HEK293 (cell line): ENCODE results near the gene NXPH4.

ENCODE experiments used
- ATF2 ChIP-seq: fragments of 450-650 bp; formaldehyde crosslinking; IDR thresholded peaks from 2 replicates; pipeline ENCODE4 v1.5.1; 2016; ENCODE audit warnings: missing biosample characterization, missing genetic modification characterization, low read depth
- ELK4 ChIP-seq: IDR thresholded peaks from 2 replicates; pipeline ENCODE4 v1.6.1; 2011; ENCODE audit warnings: mild to moderate bottlenecking, low read depth, low read length, borderline replicate concordance
- PRDM4 ChIP-seq: fragments of 450-650 bp; formaldehyde crosslinking; IDR thresholded peaks from 2 replicates; pipeline ENCODE4 v1.5.1; 2017; ENCODE audit warnings: missing biosample characterization, missing genetic modification characterization
- PRDM6 ChIP-seq: fragments of 450-650 bp; formaldehyde crosslinking; IDR thresholded peaks from 2 replicates; pipeline ENCODE4 v1.5.1; 2017; ENCODE audit warnings: missing biosample characterization, missing genetic modification characterization
- ZBTB11 ChIP-seq: fragments of 450-650 bp; formaldehyde crosslinking; conservative IDR thresholded peaks from 2 replicates; pipeline ENCODE4 v1.5.1; 2016; ENCODE audit warnings: low read depth, missing biosample characterization, missing genetic modification characterization
- ZBTB44 ChIP-seq: fragments of 450-650 bp; IDR thresholded peaks from 2 replicates; pipeline ENCODE4 v1.5.1; 2018; ENCODE audit warnings: missing biosample characterization, mild to moderate bottlenecking, missing genetic modification characterization
- ZBTB48 ChIP-seq: fragments of 450-650 bp; formaldehyde crosslinking; IDR thresholded peaks from 2 replicates; pipeline ENCODE4 v1.5.1; 2016; ENCODE audit warnings: missing biosample characterization, missing genetic modification characterization
- ZFHX2 ChIP-seq: fragments of 450-650 bp; formaldehyde crosslinking; conservative IDR thresholded peaks from 2 replicates; pipeline ENCODE4 v1.5.1; 2016; ENCODE audit warnings: missing biosample characterization, missing genetic modification characterization
- ZFP3 ChIP-seq: fragments of 450-650 bp; formaldehyde crosslinking; IDR thresholded peaks from 2 replicates; pipeline ENCODE4 v1.5.1; 2016; ENCODE audit warnings: low read depth, missing biosample characterization, missing genetic modification characterization
- ZNF148 ChIP-seq: fragments of 450-650 bp; formaldehyde crosslinking; IDR thresholded peaks from 2 replicates; pipeline ENCODE4 v1.5.0; 2017; ENCODE audit warnings: missing biosample characterization, missing genetic modification characterization, borderline replicate concordance
- ZNF16 ChIP-seq: fragments of 450-650 bp; formaldehyde crosslinking; IDR thresholded peaks from 2 replicates; pipeline ENCODE4 v1.5.1; 2016; ENCODE audit warnings: low read depth, missing biosample characterization, missing genetic modification characterization
- ZNF175 ChIP-seq: fragments of 450-650 bp; formaldehyde crosslinking; IDR thresholded peaks from 2 replicates; pipeline ENCODE4 v1.5.1; 2016; ENCODE audit warnings: missing biosample characterization, missing genetic modification characterization
- ZNF202 ChIP-seq: fragments of 450-650 bp; formaldehyde crosslinking; IDR thresholded peaks from 2 replicates; pipeline ENCODE4 v1.5.1; 2016; ENCODE audit warnings: missing biosample characterization, missing genetic modification characterization, borderline replicate concordance
- ZNF292 ChIP-seq: fragments of 450-650 bp; formaldehyde crosslinking; IDR thresholded peaks from 2 replicates; pipeline ENCODE4 v1.5.1; 2016; ENCODE audit warnings: low read depth, missing biosample characterization, missing genetic modification characterization, borderline replicate concordance
- ZNF302 ChIP-seq: fragments of 450-650 bp; formaldehyde crosslinking; IDR thresholded peaks from 2 replicates; pipeline ENCODE4 v1.5.1; 2016; ENCODE audit warnings: missing biosample characterization, missing genetic modification characterization, low read depth
- ZNF311 ChIP-seq: fragments of 450-650 bp; formaldehyde crosslinking; IDR thresholded peaks from 2 replicates; pipeline ENCODE4 v1.5.1; 2017; ENCODE audit warnings: missing biosample characterization, missing genetic modification characterization, borderline replicate concordance
- ZNF416 ChIP-seq: fragments of 450-650 bp; formaldehyde crosslinking; IDR thresholded peaks from 2 replicates; pipeline ENCODE4 v1.5.1; 2016; ENCODE audit warnings: missing biosample characterization, missing genetic modification characterization
- ZNF510 ChIP-seq: fragments of 450-650 bp; formaldehyde crosslinking; IDR thresholded peaks from 2 replicates; pipeline ENCODE4 v1.5.1; 2018; ENCODE audit warnings: mild to moderate bottlenecking, missing genetic modification characterization, missing biosample characterization; ENCODE audit not compliant: insufficient replicate concordance
- ZNF560 ChIP-seq: fragments of 450-650 bp; formaldehyde crosslinking; IDR thresholded peaks from 2 replicates; pipeline ENCODE4 v1.5.1; 2017; ENCODE audit warnings: missing biosample characterization, missing genetic modification characterization, borderline replicate concordance
- ZNF629 ChIP-seq: fragments of 450-650 bp; formaldehyde crosslinking; IDR thresholded peaks from 2 replicates; pipeline ENCODE4 v1.5.1; 2017; ENCODE audit warnings: missing biosample characterization, missing genetic modification characterization
- ZNF639 ChIP-seq: fragments of 450-650 bp; formaldehyde crosslinking; IDR thresholded peaks from 2 replicates; pipeline ENCODE4 v1.5.1; 2016; ENCODE audit warnings: missing biosample characterization, missing genetic modification characterization
- ZNF785 ChIP-seq: fragments of 450-650 bp; formaldehyde crosslinking; IDR thresholded peaks from 2 replicates; pipeline ENCODE4 v1.5.1; 2016; ENCODE audit warnings: missing biosample characterization, missing genetic modification characterization
- ZNF792 ChIP-seq: fragments of 450-650 bp; formaldehyde crosslinking; IDR thresholded peaks from 2 replicates; pipeline ENCODE4 v1.5.1; 2016; ENCODE audit warnings: missing biosample characterization, missing genetic modification characterization

NXPH4 gene

GRCh38 chr12:57213763-57214397, 2.7 kb upstream of the NXPH4 start (continued):
- TF ChIP-seq ZBTB44 (tag by site-specific recombination) (no peak), ZNF311 (tag by site-specific recombination) (no peak), PRDM6 (no peak), ZNF785 (tag by site-specific recombination) (no peak), ZNF416 (tag by site-specific recombination) (no peak), ZNF629 (tag by site-specific recombination) (no peak), ZBTB11 (tag by site-specific recombination) (no peak), ZNF175 (tag by site-specific recombination) (no peak), ZFHX2 (tag by site-specific recombination) (no peak), ZNF302 (tag by site-specific recombination) (no peak), ELK4 (no peak), ZNF202 (tag by site-specific recombination) (no peak), ATF2 (no peak), ZNF560 (tag by site-specific recombination) (no peak), ZFP3 (no peak), ZNF16 (no peak), ZBTB48 (tag by site-specific recombination) (peak; percentile 92), PRDM4 (tag by site-specific recombination) (no peak), ZNF148 (no peak), ZNF639 (no peak), ZNF510 (tag by site-specific recombination) (no peak), ZNF792 (tag by site-specific recombination) (no peak), ZNF292 (tag by site-specific recombination) (no peak)
